ENCODE results near the gene PRXL2C. TPM values are rescaled to one million over a fixed set of nuclear protein-coding genes. Genes with fewer than 3 reads are reported as not detected.
"Not testable (repeated sequence)": the region's sequence is repeated elsewhere in the genome, so short reads cannot be mapped to it uniquely, and the experiment has no call there.

PRXL2C gene
- total and polyA plus RNA-seq, 7 experiments from 2014 or later = 3.4 to 20.9 (median 5.1) TPM

GRCh38 chr9:96636368-96636767 is 18.7 kb downstream of the PRXL2C start:
- no peak for DNase-seq
- H3K27ac Mint-ChIP-seq = no peak overlapping the region
- Histone ChIP-seq H3K27ac (ENCODE audit: low read depth, low read length) (no peak overlapping the region), H3K4me3 (ENCODE audit: low read length) (no peak overlapping the region), H3K36me3 (ENCODE audit: control insufficient read depth in 2 of 3, insufficient read depth in 3 of 3, low read length in 3 of 3) (no peaks in the 10 kb centered on the region), H3K9me3 (ENCODE audit: control insufficient read depth in 2 of 3, low read length in 3 of 3) (no peaks in the 10 kb centered on the region), H3K4me1 (ENCODE audit: control insufficient read depth in 2 of 2, insufficient read depth in 2 of 2, low read length in 2 of 2) (no peaks in the 10 kb centered on the region), H3K27me3 (ENCODE audit: control insufficient read depth in 2 of 2, insufficient read depth in 2 of 2, low read length in 2 of 2) (no peaks in the 10 kb centered on the region)
- peaks cover 6 to 30% (median 13%) of the 10 kb centered on the region in 5 donors for H3K27me3 Mint-ChIP-seq
- peaks cover 0 to 4% (median 0%) of the 10 kb centered on the region in 5 donors for H3K36me3 Mint-ChIP-seq
- H3K4me1 Mint-ChIP-seq = no peaks in the 10 kb centered on the region
- ChIA-PET CTCF (interaction anchor here (0.6 kb wide), 1 partner anchor 448 kb away, joined by 5 read pairs; no protein-coding TSS in a partner anchor), POLR2A (interaction anchor here (0.7 kb wide), 1 partner anchor 925 kb away, joined by 3 read pairs; no protein-coding TSS in a partner anchor)
- no peaks in the 10 kb centered on the region for H3K9me3 Mint-ChIP-seq
- no peak for ATAC-seq
- H3K4me3 Mint-ChIP-seq = no peak overlapping the region
- intact Hi-C loops (cut with micrococcal nuclease) = no loop called here

- CTCF ChIA-PET; H3K4me3 ChIP-seq (ENCODE audit: low read length); H3K36me3 ChIP-seq (ENCODE audit: control insufficient read depth in 2 of 3, insufficient read depth in 3 of 3, low read length in 3 of 3); H3K36me3 Mint-ChIP-seq; H3K4me3 Mint-ChIP-seq; H3K27ac Mint-ChIP-seq; intact Hi-C loops (cut with micrococcal nuclease); H3K4me1 Mint-ChIP-seq; ATAC-seq; H3K9me3 ChIP-seq (ENCODE audit: control insufficient read depth in 2 of 3, low read length in 3 of 3); H3K27me3 ChIP-seq (ENCODE audit: control insufficient read depth in 2 of 2, insufficient read depth in 2 of 2, low read length in 2 of 2); H3K27ac ChIP-seq (ENCODE audit: low read depth, low read length); DNase-seq; POLR2A ChIA-PET; H3K9me3 Mint-ChIP-seq; H3K4me1 ChIP-seq (ENCODE audit: control insufficient read depth in 2 of 2, insufficient read depth in 2 of 2, low read length in 2 of 2): not testable (repeated sequence)
- H3K27me3 Mint-ChIP-seq = peaks cover 8 to 27% (median 23%) of the 10 kb centered on the region in 5 donors
Observed at GRCh38 chr9:96633579-96633978, 21.5 kb downstream of the PRXL2C start.

- ChIA-PET POLR2A (no interaction called here), CTCF (no interaction called here)
- Histone ChIP-seq H3K36me3 (ENCODE audit: control insufficient read depth in 2 of 3, insufficient read depth in 3 of 3, low read length in 3 of 3) (no peaks in the 10 kb centered on the region), H3K9me3 (ENCODE audit: control insufficient read depth in 2 of 3, low read length in 3 of 3) (no peaks in the 10 kb centered on the region), H3K4me3 (ENCODE audit: low read length) (no peak overlapping the region), H3K4me1 (ENCODE audit: control insufficient read depth in 2 of 2, insufficient read depth in 2 of 2, low read length in 2 of 2) (no peaks in the 10 kb centered on the region), H3K27me3 (ENCODE audit: control insufficient read depth in 2 of 2, insufficient read depth in 2 of 2, low read length in 2 of 2) (no peaks in the 10 kb centered on the region), H3K27ac (ENCODE audit: low read depth, low read length) (no peak overlapping the region)
- peaks cover 0 to 2% (median 0%) of the 10 kb centered on the region in 11 donors for H3K9me3 Mint-ChIP-seq
- H3K27me3 Mint-ChIP-seq = peaks cover 4 to 27% (median 22%) of the 10 kb centered on the region in 5 donors
- no peak overlapping the region for H3K27ac Mint-ChIP-seq
- intact Hi-C loops (cut with micrococcal nuclease) = no loop called here
- no peak for ATAC-seq
- no peak overlapping the region for H3K4me3 Mint-ChIP-seq
- no peaks in the 10 kb centered on the region for H3K36me3 Mint-ChIP-seq
- no peak for DNase-seq
- H3K4me1 Mint-ChIP-seq = no peaks in the 10 kb centered on the region
Observed at GRCh38 chr9:96626912-96627311, 28.2 kb downstream of the PRXL2C start.

GRCh38 chr9:96621618-96622017 is 33.5 kb downstream of the PRXL2C start:
- Mint-ChIP-seq H3K27me3 (peaks cover 29 to 45% (median 43%) of the 10 kb centered on the region in 5 donors), H3K27ac (peak overlapping the region in 1 of 9 donors; percentile 22), H3K36me3 (no peaks in the 10 kb centered on the region), H3K4me3 (no peak overlapping the region), H3K4me1 (peaks cover 0 to 20% (median 5%) of the 10 kb centered on the region in 7 donors), H3K9me3 (peaks cover 0 to 1% (median 0%) of the 10 kb centered on the region in 11 donors)
- ChIA-PET POLR2A (no interaction called here), CTCF (no interaction called here)
- no peak overlapping the region for H3K4me3 ChIP-seq (ENCODE audit: low read length)
- DNase-seq = no peak
- intact Hi-C loops (cut with micrococcal nuclease) = no loop called here
- peaks cover 2 to 4% of the 10 kb centered on the region in 2 donors for H3K27me3 ChIP-seq (ENCODE audit: control insufficient read depth in 2 of 2, insufficient read depth in 2 of 2, low read length in 2 of 2)
- no peaks in the 10 kb centered on the region for H3K9me3 ChIP-seq (ENCODE audit: control insufficient read depth in 2 of 3, low read length in 3 of 3)
- peaks cover 0 to 8% of the 10 kb centered on the region in 2 donors for H3K4me1 ChIP-seq (ENCODE audit: control insufficient read depth in 2 of 2, insufficient read depth in 2 of 2, low read length in 2 of 2)
- H3K27ac ChIP-seq (ENCODE audit: low read depth, low read length) = no peak overlapping the region
- ATAC-seq = no peak
- H3K36me3 ChIP-seq (ENCODE audit: control insufficient read depth in 2 of 3, insufficient read depth in 3 of 3, low read length in 3 of 3) = no peaks in the 10 kb centered on the region

GRCh38 chr9:96620832-96621269 is 34.3 kb downstream of the PRXL2C start:
- peaks cover 2 to 4% of the 10 kb centered on the region in 2 donors for H3K27me3 ChIP-seq (ENCODE audit: control insufficient read depth in 2 of 2, insufficient read depth in 2 of 2, low read length in 2 of 2)
- peak overlapping the region in 6 of 10 donors; percentile 70 to 85 (median 75) for H3K4me3 Mint-ChIP-seq
- POLR2A ChIA-PET = no interaction called here
- peaks cover 0 to 8% of the 10 kb centered on the region in 2 donors for H3K4me1 ChIP-seq (ENCODE audit: control insufficient read depth in 2 of 2, insufficient read depth in 2 of 2, low read length in 2 of 2)
- intact Hi-C loops (cut with micrococcal nuclease) = no loop called here
- H3K9me3 Mint-ChIP-seq = peaks cover 0 to 1% (median 0%) of the 10 kb centered on the region in 11 donors
- no peak overlapping the region for H3K4me3 ChIP-seq (ENCODE audit: low read length)
- CTCF ChIA-PET = no interaction called here
- H3K36me3 Mint-ChIP-seq = no peaks in the 10 kb centered on the region
- no peaks in the 10 kb centered on the region for H3K9me3 ChIP-seq (ENCODE audit: control insufficient read depth in 2 of 3, low read length in 3 of 3)
- no peaks in the 10 kb centered on the region for H3K36me3 ChIP-seq (ENCODE audit: control insufficient read depth in 2 of 3, insufficient read depth in 3 of 3, low read length in 3 of 3)
- H3K4me1 Mint-ChIP-seq = peaks cover 0 to 20% (median 5%) of the 10 kb centered on the region in 7 donors
- DNase-seq = no peak
- no peak for ATAC-seq
- H3K27me3 Mint-ChIP-seq = peaks cover 24 to 50% (median 45%) of the 10 kb centered on the region in 5 donors
- H3K27ac Mint-ChIP-seq = peak overlapping the region in 1 of 9 donors; percentile 17
- no peak overlapping the region for H3K27ac ChIP-seq (ENCODE audit: low read depth, low read length)

- H3K9me3 Mint-ChIP-seq = peaks cover 0 to 1% (median 0%) of the 10 kb centered on the region in 11 donors
- peaks cover 24 to 56% (median 48%) of the 10 kb centered on the region in 5 donors for H3K27me3 Mint-ChIP-seq
- peak overlapping the region; percentile 51 for H3K4me3 ChIP-seq (ENCODE audit: low read length)
- peaks cover 2 to 4% of the 10 kb centered on the region in 2 donors for H3K27me3 ChIP-seq (ENCODE audit: control insufficient read depth in 2 of 2, insufficient read depth in 2 of 2, low read length in 2 of 2)
- no peak for ATAC-seq
- H3K36me3 Mint-ChIP-seq = no peaks in the 10 kb centered on the region
- CTCF ChIA-PET = no interaction called here
- DNase-seq = peak in 1 of 9 donors; percentile 1
- POLR2A ChIA-PET = no interaction called here
- H3K36me3 ChIP-seq (ENCODE audit: control insufficient read depth in 2 of 3, insufficient read depth in 3 of 3, low read length in 3 of 3) = no peaks in the 10 kb centered on the region
- peaks cover 0 to 8% of the 10 kb centered on the region in 2 donors for H3K4me1 ChIP-seq (ENCODE audit: control insufficient read depth in 2 of 2, insufficient read depth in 2 of 2, low read length in 2 of 2)
- no peaks in the 10 kb centered on the region for H3K9me3 ChIP-seq (ENCODE audit: control insufficient read depth in 2 of 3, low read length in 3 of 3)
- no peak overlapping the region for H3K27ac ChIP-seq (ENCODE audit: low read depth, low read length)
- H3K4me1 Mint-ChIP-seq = peaks cover 0 to 20% (median 5%) of the 10 kb centered on the region in 7 donors
- H3K4me3 Mint-ChIP-seq = peak overlapping the region; percentile 59 to 85 (median 78)
- H3K27ac Mint-ChIP-seq = peak overlapping the region in 4 of 9 donors; percentile 17 to 71 (median 48)
- intact Hi-C loops (cut with micrococcal nuclease) = no loop called here
Observed at GRCh38 chr9:96620181-96620514, 35.0 kb downstream of the PRXL2C start.
